Measurements from ENCODE around the gene ZFX. TPM values are rescaled to one million over a fixed set of nuclear protein-coding genes. Genes with fewer than 3 reads are reported as not detected.

Gene ZFX
- total and polyA plus RNA-seq, 10 of the 15 experiments (the other 5 are each of a cell fraction or from before 2014, with no cell fraction given) = 6.8 to 40.9 (median 24.6) TPM

DNA sequence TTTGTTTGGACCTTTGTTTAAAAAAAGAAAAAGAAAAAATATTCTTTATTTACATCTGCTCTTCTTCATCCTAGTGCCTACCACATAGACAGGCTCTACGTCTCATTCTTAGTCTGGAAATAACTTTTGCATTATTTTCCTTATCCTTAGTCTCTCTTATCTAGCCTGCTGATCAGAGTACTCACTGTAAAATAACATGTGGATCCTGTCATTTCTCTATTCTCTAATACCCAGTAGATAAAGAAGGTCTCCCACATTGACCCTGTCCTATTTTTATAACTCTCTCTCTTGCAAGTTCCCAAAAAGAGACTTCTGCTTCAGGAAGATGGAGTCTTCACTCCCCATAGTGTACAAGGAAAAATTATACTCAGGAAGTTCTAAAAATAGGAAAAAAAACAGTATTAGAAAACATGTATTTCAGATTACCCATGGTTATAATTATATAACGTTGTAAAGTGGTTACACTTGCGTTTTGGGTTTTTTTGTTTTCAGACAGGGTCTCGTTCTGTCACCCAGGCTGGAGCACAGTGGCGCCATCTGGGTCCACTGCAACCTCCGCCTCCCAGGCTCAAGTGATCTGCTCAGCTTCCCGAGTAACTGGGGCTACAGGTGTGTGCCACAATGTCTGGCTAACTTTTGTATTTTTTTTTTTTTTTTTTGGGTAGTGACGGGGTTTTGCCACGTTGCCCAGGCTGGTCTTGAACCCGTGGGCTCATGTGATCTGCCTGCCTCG lies 23.8 kb downstream of the ZFX start:
- ChIA-PET SMC1A (ENCODE audit: uncharacterized antibody, unreplicated experiment) (interaction anchor here (0.6 kb wide), 1 partner anchor 856 kb away, joined by 3 read pairs; no protein-coding TSS in a partner anchor), POLR2A (no interaction called here), RAD21 (ENCODE audit: unreplicated experiment) (no interaction called here), CTCF (interaction anchor here (0.6 kb wide), 1 partner anchor 539 kb away, joined by 3 read pairs; no protein-coding TSS in a partner anchor)
- H3K4me1 ChIP-seq (ENCODE audit: control insufficient read depth, insufficient read depth, low read length) = peaks cover 19% of the 10 kb centered on the region
- ATAC-seq (no peak), FAIRE-seq (no peak), DNase-seq (ENCODE audit: low read depth, low spot score) (no peak)
- H3K79me2 ChIP-seq (ENCODE audit: control insufficient read depth, insufficient read depth, low read length) = peaks cover 41% of the 10 kb centered on the region
- peaks cover 10 to 26% of the 10 kb centered on the region in 2 experiments for H3K36me3 ChIP-seq (ENCODE audit: control insufficient read depth in 2 of 2, insufficient read depth in 2 of 2, low read length in 1 of 2)
- no peaks in the 10 kb centered on the region for H3K9me3 ChIP-seq (replicated peaks; ENCODE audit: control insufficient read depth, insufficient read depth, low read length)
- no peak overlapping the region for H3K9ac ChIP-seq (ENCODE audit: control insufficient read depth, insufficient read depth, low read length)
- intact Hi-C loops (cut with micrococcal nuclease; ENCODE audit: unreplicated experiment) (no loop called here), in situ Hi-C loops (cut with MboI) (no loop called here)
- H2AFZ ChIP-seq (ENCODE audit: control insufficient read depth, low read depth, low read length) = no peak overlapping the region
- no peaks in the 10 kb centered on the region; the same call in none of the 2 replicates for H4K20me1 ChIP-seq (ENCODE audit: control insufficient read depth, insufficient read depth)
- no peak overlapping the region for H3K4me3 ChIP-seq
- 94% methylated on average over 11 of the region's 11 CpGs for WGBS (ENCODE audit: insufficient coverage, insufficient replicate concordance, low lambda C conversion rate, missing lambda C conversion rate)
- no TSS peak for BruUV-seq (replicated peaks)
- no peak overlapping the region for H3K27ac ChIP-seq (ENCODE audit: control insufficient read depth, insufficient read depth)
- no peak overlapping the region for H3K4me2 ChIP-seq (ENCODE audit: control insufficient read depth, insufficient read depth)
- H3K27me3 ChIP-seq (replicated peaks in 1 of 2; ENCODE audit: control insufficient read depth in 2 of 2, insufficient read depth in 2 of 2, low read length in 1 of 2) = no peaks in the 10 kb centered on the region
- TF ChIP-seq, protein P1, sequence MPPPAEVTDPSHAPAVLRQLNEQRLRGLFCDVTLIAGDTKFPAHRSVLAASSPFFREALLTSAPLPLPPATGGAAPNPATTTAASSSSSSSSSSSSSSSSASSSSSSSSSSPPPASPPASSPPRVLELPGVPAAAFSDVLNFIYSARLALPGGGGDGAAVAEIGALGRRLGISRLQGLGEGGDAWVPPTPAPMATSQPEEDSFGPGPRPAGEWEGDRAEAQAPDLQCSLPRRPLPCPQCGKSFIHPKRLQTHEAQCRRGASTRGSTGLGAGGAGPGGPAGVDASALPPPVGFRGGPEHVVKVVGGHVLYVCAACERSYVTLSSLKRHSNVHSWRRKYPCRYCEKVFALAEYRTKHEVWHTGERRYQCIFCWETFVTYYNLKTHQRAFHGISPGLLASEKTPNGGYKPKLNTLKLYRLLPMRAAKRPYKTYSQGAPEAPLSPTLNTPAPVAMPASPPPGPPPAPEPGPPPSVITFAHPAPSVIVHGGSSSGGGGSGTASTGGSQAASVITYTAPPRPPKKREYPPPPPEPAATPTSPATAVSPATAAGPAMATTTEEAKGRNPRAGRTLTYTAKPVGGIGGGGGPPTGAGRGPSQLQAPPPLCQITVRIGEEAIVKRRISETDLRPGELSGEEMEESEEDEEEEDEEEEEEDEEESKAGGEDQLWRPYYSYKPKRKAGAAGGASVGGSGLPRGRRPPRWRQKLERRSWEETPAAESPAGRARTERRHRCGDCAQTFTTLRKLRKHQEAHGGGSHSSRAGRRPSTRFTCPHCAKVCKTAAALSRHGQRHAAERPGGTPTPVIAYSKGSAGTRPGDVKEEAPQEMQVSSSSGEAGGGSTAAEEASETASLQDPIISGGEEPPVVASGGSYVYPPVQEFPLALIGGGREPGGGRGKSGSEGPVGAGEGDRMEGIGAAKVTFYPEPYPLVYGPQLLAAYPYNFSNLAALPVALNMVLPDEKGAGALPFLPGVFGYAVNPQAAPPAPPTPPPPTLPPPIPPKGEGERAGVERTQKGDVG (CRISPR knock-in tag; IDR thresholded peaks at IDR 0.05) = no peak
- TF ChIP-seq TCF12 (IDR thresholded peaks at IDR 0.05; ENCODE audit: low read depth, low read length) (no peak), YBX1 (IDR thresholded peaks at IDR 0.05) (no peak), MYB (IDR thresholded peaks at IDR 0.05; ENCODE audit: borderline replicate concordance, low read depth, low read length) (no peak), EED (IDR thresholded peaks at IDR 0.05; ENCODE audit: low read depth) (no peak), SMC3 (IDR thresholded peaks at IDR 0.05; ENCODE audit: borderline replicate concordance, low read length) (no peak), HDAC2 (IDR thresholded peaks at IDR 0.05) (no peak), SRF (IDR thresholded peaks at IDR 0.05; ENCODE audit: low read depth in 2 of 2, low read length in 2 of 2) (no peak), PAX8 (IDR thresholded peaks at IDR 0.05) (no peak), HDAC6 (IDR thresholded peaks at IDR 0.05; ENCODE audit: unreplicated experiment) (no peak)
- TF ChIP-seq, protein P2, sequence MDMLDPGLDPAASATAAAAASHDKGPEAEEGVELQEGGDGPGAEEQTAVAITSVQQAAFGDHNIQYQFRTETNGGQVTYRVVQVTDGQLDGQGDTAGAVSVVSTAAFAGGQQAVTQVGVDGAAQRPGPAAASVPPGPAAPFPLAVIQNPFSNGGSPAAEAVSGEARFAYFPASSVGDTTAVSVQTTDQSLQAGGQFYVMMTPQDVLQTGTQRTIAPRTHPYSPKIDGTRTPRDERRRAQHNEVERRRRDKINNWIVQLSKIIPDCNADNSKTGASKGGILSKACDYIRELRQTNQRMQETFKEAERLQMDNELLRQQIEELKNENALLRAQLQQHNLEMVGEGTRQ (IDR thresholded peaks at IDR 0.05; ENCODE audit: borderline replicate concordance, low read depth, low read length) = no peak
- TF ChIP-seq, protein P3, sequence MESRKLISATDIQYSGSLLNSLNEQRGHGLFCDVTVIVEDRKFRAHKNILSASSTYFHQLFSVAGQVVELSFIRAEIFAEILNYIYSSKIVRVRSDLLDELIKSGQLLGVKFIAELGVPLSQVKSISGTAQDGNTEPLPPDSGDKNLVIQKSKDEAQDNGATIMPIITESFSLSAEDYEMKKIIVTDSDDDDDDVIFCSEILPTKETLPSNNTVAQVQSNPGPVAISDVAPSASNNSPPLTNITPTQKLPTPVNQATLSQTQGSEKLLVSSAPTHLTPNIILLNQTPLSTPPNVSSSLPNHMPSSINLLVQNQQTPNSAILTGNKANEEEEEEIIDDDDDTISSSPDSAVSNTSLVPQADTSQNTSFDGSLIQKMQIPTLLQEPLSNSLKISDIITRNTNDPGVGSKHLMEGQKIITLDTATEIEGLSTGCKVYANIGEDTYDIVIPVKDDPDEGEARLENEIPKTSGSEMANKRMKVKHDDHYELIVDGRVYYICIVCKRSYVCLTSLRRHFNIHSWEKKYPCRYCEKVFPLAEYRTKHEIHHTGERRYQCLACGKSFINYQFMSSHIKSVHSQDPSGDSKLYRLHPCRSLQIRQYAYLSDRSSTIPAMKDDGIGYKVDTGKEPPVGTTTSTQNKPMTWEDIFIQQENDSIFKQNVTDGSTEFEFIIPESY (IDR thresholded peaks at IDR 0.05) = no peak
- TF ChIP-seq, protein P4, sequence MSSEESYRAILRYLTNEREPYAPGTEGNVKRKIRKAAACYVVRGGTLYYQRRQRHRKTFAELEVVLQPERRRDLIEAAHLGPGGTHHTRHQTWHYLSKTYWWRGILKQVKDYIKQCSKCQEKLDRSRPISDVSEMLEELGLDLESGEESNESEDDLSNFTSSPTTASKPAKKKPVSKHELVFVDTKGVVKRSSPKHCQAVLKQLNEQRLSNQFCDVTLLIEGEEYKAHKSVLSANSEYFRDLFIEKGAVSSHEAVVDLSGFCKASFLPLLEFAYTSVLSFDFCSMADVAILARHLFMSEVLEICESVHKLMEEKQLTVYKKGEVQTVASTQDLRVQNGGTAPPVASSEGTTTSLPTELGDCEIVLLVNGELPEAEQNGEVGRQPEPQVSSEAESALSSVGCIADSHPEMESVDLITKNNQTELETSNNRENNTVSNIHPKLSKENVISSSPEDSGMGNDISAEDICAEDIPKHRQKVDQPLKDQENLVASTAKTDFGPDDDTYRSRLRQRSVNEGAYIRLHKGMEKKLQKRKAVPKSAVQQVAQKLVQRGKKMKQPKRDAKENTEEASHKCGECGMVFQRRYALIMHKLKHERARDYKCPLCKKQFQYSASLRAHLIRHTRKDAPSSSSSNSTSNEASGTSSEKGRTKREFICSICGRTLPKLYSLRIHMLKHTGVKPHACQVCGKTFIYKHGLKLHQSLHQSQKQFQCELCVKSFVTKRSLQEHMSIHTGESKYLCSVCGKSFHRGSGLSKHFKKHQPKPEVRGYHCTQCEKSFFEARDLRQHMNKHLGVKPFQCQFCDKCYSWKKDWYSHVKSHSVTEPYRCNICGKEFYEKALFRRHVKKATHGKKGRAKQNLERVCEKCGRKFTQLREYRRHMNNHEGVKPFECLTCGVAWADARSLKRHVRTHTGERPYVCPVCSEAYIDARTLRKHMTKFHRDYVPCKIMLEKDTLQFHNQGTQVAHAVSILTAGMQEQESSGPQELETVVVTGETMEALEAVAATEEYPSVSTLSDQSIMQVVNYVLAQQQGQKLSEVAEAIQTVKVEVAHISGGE (CRISPR knock-in tag; IDR thresholded peaks at IDR 0.05) = no peak
